NB4 (cell line): ENCODE results near the gene LRRC10B.

Experiments
- DNase-seq: peaks from one replicate; pipeline ENCODE4 v3.0.0; 2010; ENCODE audit warnings: low read depth
- H3K4me3 ChIP-seq: one replicate; pipeline ENCODE4 v1.5.1; 2011; ENCODE audit warnings: mild to moderate bottlenecking, low read depth, low read length, moderate library complexity
- CTCF ChIP-seq: IDR thresholded peaks from one replicate; pipeline ENCODE4 v1.5.1; 2012; ENCODE audit warnings: low read depth, low read length
- MAX ChIP-seq: IDR thresholded peaks from 2 replicates; pipeline ENCODE4 v1.6.1; 2011; ENCODE audit warnings: low read depth, low read length
- MYC ChIP-seq: IDR thresholded peaks from 2 replicates; pipeline ENCODE4 v1.6.1; 2011; ENCODE audit warnings: low read depth, low read length
- POLR2A ChIP-seq: IDR thresholded peaks from 2 replicates; pipeline ENCODE4 v1.6.1; 2011; ENCODE audit warnings: mild to moderate bottlenecking; ENCODE audit not compliant: insufficient read length; ENCODE audit errors: extremely low read depth

LRRC10B gene

GRCh38 chr11:61510974-61511373 is 2.4 kb downstream of the LRRC10B start:
- no peak overlapping the region for H3K4me3 ChIP-seq
- no peak for TF ChIP-seq MAX
- no peak for TF ChIP-seq CTCF
- TF ChIP-seq MYC, result no peak
- no peak for TF ChIP-seq POLR2A
- no peak for DNase-seq

- no peak for TF ChIP-seq MAX
- TF ChIP-seq POLR2A, result no peak
- no peak for TF ChIP-seq CTCF
- no peak for TF ChIP-seq MYC
- H3K4me3 ChIP-seq, result no peak overlapping the region
- no peak for DNase-seq
Observed at GRCh38 chr11:61511383-61511782, 2.8 kb downstream of the LRRC10B start.

GRCh38 chr11:61512435-61512834 is 3.9 kb downstream of the LRRC10B start:
- TF ChIP-seq POLR2A (no peak), MYC (no peak), CTCF (no peak), MAX (no peak)
- no peak overlapping the region for H3K4me3 ChIP-seq
- DNase-seq, result no peak

- no peak for DNase-seq
- TF ChIP-seq MYC (no peak), MAX (no peak), CTCF (no peak), POLR2A (no peak)
- H3K4me3 ChIP-seq, result no peak overlapping the region
Observed at GRCh38 chr11:61513143-61513765, 4.7 kb downstream of the LRRC10B start.

- TF ChIP-seq MYC, result no peak
- TF ChIP-seq CTCF, result no peak
- no peak for TF ChIP-seq MAX
- no peak for TF ChIP-seq POLR2A
- no peak overlapping the region for H3K4me3 ChIP-seq
- no peak for DNase-seq
Observed at GRCh38 chr11:61514050-61514917, 5.7 kb downstream of the LRRC10B start.
